Stomach (tissue), 4 donors: ENCODE measurements around the gene IL17REL.

ENCODE experiments used
- CTCF ChIP-seq, 7 experiments: fragments of 450-650 bp in 4 of 7; fragments of 200-600 bp in 3 of 7; sonication (generic) in 3 of 7; IDR thresholded peaks; one replicate each; pipeline ENCODE4 v1.5.1; 2016 to 2019; ENCODE audit warnings: antibody characterized with exemption in 7 of 7, control low read depth in 2 of 7, mild to moderate bottlenecking in 1 of 7
- POLR2A ChIP-seq, 4 donors: fragments of 450-650 bp; IDR thresholded peaks; one replicate each; pipeline ENCODE4 v1.6.1; 2016; ENCODE audit warnings: antibody characterized with exemption in 4 of 4, control low read depth in 2 of 4, mild to moderate bottlenecking in 1 of 4, moderate library complexity in 1 of 4
- POLR2AphosphoS5 ChIP-seq, 3 donors: sonication (generic); formaldehyde crosslinking; IDR thresholded peaks; one replicate each; pipeline ENCODE4 v1.6.1; 2016; ENCODE audit warnings: antibody characterized with exemption in 3 of 3

GRCh38 chr22:50022171-50022819 is 9.7 kb upstream of the IL17REL start:
- no peak for TF ChIP-seq CTCF (IDR thresholded peaks at IDR 0.05)
- no peak for TF ChIP-seq POLR2AphosphoS5 (IDR thresholded peaks at IDR 0.05)
- no peak for TF ChIP-seq POLR2A (IDR thresholded peaks at IDR 0.05)
